HEK293T (cell line): ENCODE results near the gene SOBP.

Experiments used
- CTCF ChIA-PET: fragments of 350-600 bp; formaldehyde crosslinking; extraction: SDS; loops from one replicate; lab custom pipeline; 2021; ENCODE audit warnings: antibody characterized with exemption, inconsistent platforms; lab: Yijun Ruan, JAX
- POLR2A ChIA-PET: fragments of 350-600 bp; formaldehyde crosslinking; extraction: SDS; loops from one replicate; lab custom pipeline; 2020; ENCODE audit warnings: antibody characterized with exemption, inconsistent platforms; lab: Yijun Ruan, JAX
- DNase-seq: peaks from one replicate; pipeline ENCODE4 v3.0.0; 2012; ENCODE audit warnings: mixed read lengths; ENCODE audit errors: extremely low spot score
- ARNT ChIP-seq: fragments of 450-650 bp; IDR thresholded peaks from 2 replicates; pipeline ENCODE4 v1.6.1; 2017; ENCODE audit warnings: mild to moderate bottlenecking
- BHLHE40 ChIP-seq: fragments of 450-650 bp; IDR thresholded peaks from 2 replicates; pipeline ENCODE4 v1.6.1; 2016; ENCODE audit warnings: mild to moderate bottlenecking, moderate library complexity, borderline replicate concordance
- CTBP1 ChIP-seq: fragments of 450-650 bp; IDR thresholded peaks from 2 replicates; pipeline ENCODE4 v1.6.1; 2016; ENCODE audit warnings: borderline replicate concordance
- ELF4 ChIP-seq: fragments of 450-650 bp; IDR thresholded peaks from 2 replicates; pipeline ENCODE4 v1.6.1; 2017; ENCODE audit warnings: antibody characterized with exemption
- FOXA1 ChIP-seq: fragments of 450-650 bp; IDR thresholded peaks from 2 replicates; pipeline ENCODE4 v1.6.1; 2016; ENCODE audit warnings: mild to moderate bottlenecking
- FOXK2 ChIP-seq: fragments of 450-650 bp; IDR thresholded peaks from 2 replicates; pipeline ENCODE4 v1.6.1; 2016; ENCODE audit warnings: mild to moderate bottlenecking
- FOXM1 ChIP-seq: fragments of 450-650 bp; IDR thresholded peaks from 2 replicates; pipeline ENCODE4 v1.6.1; 2017; ENCODE audit warnings: mild to moderate bottlenecking, borderline replicate concordance
- HDGF ChIP-seq: fragments of 450-650 bp; IDR thresholded peaks from 2 replicates; pipeline ENCODE4 v1.6.1; 2017; ENCODE audit warnings: antibody characterized with exemption, borderline replicate concordance
- L3MBTL2 ChIP-seq: fragments of 450-650 bp; conservative IDR thresholded peaks from 2 replicates; pipeline ENCODE4 v1.6.1; 2016; ENCODE audit warnings: mild to moderate bottlenecking
- LEF1 ChIP-seq: fragments of 450-650 bp; IDR thresholded peaks from 2 replicates; pipeline ENCODE4 v1.6.1; 2017; ENCODE audit warnings: mild to moderate bottlenecking, borderline replicate concordance
- NFRKB ChIP-seq: fragments of 450-650 bp; IDR thresholded peaks from 2 replicates; pipeline ENCODE4 v1.6.1; 2016; ENCODE audit warnings: mild to moderate bottlenecking, moderate library complexity
- PKNOX1 ChIP-seq: fragments of 450-650 bp; IDR thresholded peaks from 2 replicates; pipeline ENCODE4 v1.6.1; 2016
- SP1 ChIP-seq: fragments of 450-650 bp; IDR thresholded peaks from 2 replicates; pipeline ENCODE4 v1.6.1; 2017
- SUZ12 ChIP-seq: fragments of 450-650 bp; IDR thresholded peaks from 2 replicates; pipeline ENCODE4 v1.6.1; 2016; ENCODE audit warnings: mild to moderate bottlenecking
- TARDBP ChIP-seq: fragments of 450-650 bp; IDR thresholded peaks from 2 replicates; pipeline ENCODE4 v1.6.1; 2016
- ZNF384 ChIP-seq: fragments of 450-650 bp; IDR thresholded peaks from 2 replicates; pipeline ENCODE4 v1.6.1; 2016

SOBP gene

GRCh38 chr6:107538856-107539387 is 49.0 kb downstream of the SOBP start:
- ChIA-PET POLR2A (interaction anchor here (0.8 to 1.1 kb wide), 2 partner anchors 14 to 48 kb away, joined by 3 read pairs; no protein-coding TSS in a partner anchor), CTCF (no interaction called here)
- DNase-seq: no peak
- TF ChIP-seq L3MBTL2 (0 out of 2 replicates have a peak, but pooled peaks have one; percentile 24), FOXK2 (no peak), SUZ12 (no peak), SP1 (no peak)

- TF ChIP-seq NFRKB: no peak
- TF ChIP-seq FOXA1: no peak
- TF ChIP-seq TARDBP: no peak
- no peak for TF ChIP-seq FOXM1
- TF ChIP-seq ELF4: no peak
- TF ChIP-seq L3MBTL2: no peak
- no peak for TF ChIP-seq SP1
- peak; percentile 88 for TF ChIP-seq PKNOX1
- no peak for TF ChIP-seq BHLHE40
- CTCF ChIA-PET: no interaction called here
- POLR2A ChIA-PET: interaction anchor here (0.8 to 1.1 kb wide), 2 partner anchors 14 to 49 kb away, joined by 3 read pairs; no protein-coding TSS in a partner anchor
- DNase-seq: no peak
Measured at GRCh38 chr6:107539409-107539808, 49.5 kb downstream of the SOBP start.

- ChIA-PET CTCF (no interaction called here), POLR2A (interaction anchor here (0.7 to 1.1 kb wide), 2 partner anchors 46 to 81 kb away, joined by 3 to 4 read pairs; partner anchors contain the start of gene PDSS2)
- no peak for DNase-seq
Measured at GRCh38 chr6:107539849-107540464, 50.0 kb downstream of the SOBP start.

GRCh38 chr6:107540465-107540857 is 50.5 kb downstream of the SOBP start:
- no peak for DNase-seq
- no peak for TF ChIP-seq SUZ12
- no peak for TF ChIP-seq ZNF384
- TF ChIP-seq TARDBP: no peak
- no peak for TF ChIP-seq SP1
- TF ChIP-seq FOXK2: no peak
- TF ChIP-seq ELF4: no peak
- no peak for TF ChIP-seq NFRKB
- TF ChIP-seq ARNT: no peak
- no peak for TF ChIP-seq L3MBTL2
- no peak for TF ChIP-seq CTBP1
- no peak for TF ChIP-seq FOXA1
- TF ChIP-seq BHLHE40: no peak
- no peak for TF ChIP-seq LEF1
- no peak for TF ChIP-seq FOXM1
- no peak for TF ChIP-seq HDGF
- TF ChIP-seq PKNOX1: no peak
- ChIA-PET CTCF (no interaction called here), POLR2A (interaction anchor here (0.7 to 1.1 kb wide), 2 partner anchors 46 to 81 kb away, joined by 3 to 4 read pairs; partner anchors contain the start of gene PDSS2)

More at GRCh38 chr6:107539849-107540464, 50.0 kb downstream of the SOBP start:
- TF ChIP-seq ARNT: no peak
- no peak for TF ChIP-seq FOXA1
- TF ChIP-seq ELF4: no peak
- no peak for TF ChIP-seq LEF1
- no peak for TF ChIP-seq L3MBTL2
- no peak for TF ChIP-seq PKNOX1
- no peak for TF ChIP-seq NFRKB
- TF ChIP-seq BHLHE40: no peak
- no peak for TF ChIP-seq SP1
- no peak for TF ChIP-seq FOXK2
- no peak for TF ChIP-seq SUZ12
- TF ChIP-seq HDGF: no peak
- TF ChIP-seq ZNF384: no peak

GRCh38 chr6:107542192-107542668 is 52.3 kb downstream of the SOBP start:
- CTCF ChIA-PET: no interaction called here
- POLR2A ChIA-PET: no interaction called here
- TF ChIP-seq LEF1: no peak
- no peak for TF ChIP-seq ZNF384
- no peak for TF ChIP-seq BHLHE40
- TF ChIP-seq SUZ12: no peak
- no peak for TF ChIP-seq ARNT
- TF ChIP-seq SP1: no peak
- no peak for TF ChIP-seq FOXM1
- no peak for TF ChIP-seq TARDBP
- TF ChIP-seq CTBP1: no peak
- TF ChIP-seq PKNOX1: no peak
- TF ChIP-seq NFRKB: no peak
- no peak for TF ChIP-seq L3MBTL2
- no peak for TF ChIP-seq HDGF
- TF ChIP-seq FOXA1: no peak
- TF ChIP-seq ELF4: no peak
- DNase-seq: no peak
